Trophoblast cell (in vitro differentiated cells and primary cell): Measurements from ENCODE around the gene CD6.
A peak's percentile ranks its signal among the peaks of the same experiment; 100 is the strongest.

Experiments
- DNase-seq, 2 donors: peaks; one replicate each; pipeline ENCODE4 v3.0.0-alpha.2; 2016
- H2AFZ ChIP-seq: 2 replicates; pipeline ENCODE4 v1.6.1; 2013; ENCODE audit warnings: low read length, moderate library complexity, mild to moderate bottlenecking; ENCODE audit not compliant: insufficient read depth, poor library complexity
- H2AK5ac ChIP-seq: 2 replicates; pipeline ENCODE4 v1.6.1; 2013; ENCODE audit warnings: mild to moderate bottlenecking, low read length
- H2BK120ac ChIP-seq: 2 replicates; pipeline ENCODE4 v1.6.1; 2013; ENCODE audit warnings: low read length, mild to moderate bottlenecking, moderate library complexity; ENCODE audit not compliant: insufficient read depth, poor library complexity
- H2BK12ac ChIP-seq: 2 replicates; pipeline ENCODE4 v1.6.1; 2013; ENCODE audit warnings: mild to moderate bottlenecking, low read length, moderate library complexity
- H2BK5ac ChIP-seq: 2 replicates; pipeline ENCODE4 v1.6.1; 2013; ENCODE audit warnings: low read length, low read depth, moderate library complexity, mild to moderate bottlenecking; ENCODE audit not compliant: poor library complexity
- H3K14ac ChIP-seq: 2 replicates; pipeline ENCODE4 v1.6.1; 2013; ENCODE audit warnings: mild to moderate bottlenecking, low read length
- H3K18ac ChIP-seq: 2 replicates; pipeline ENCODE4 v1.6.1; 2013; ENCODE audit warnings: mild to moderate bottlenecking, low read length
- H3K23ac ChIP-seq: 2 replicates; pipeline ENCODE4 v1.6.1; 2013; ENCODE audit warnings: low read length
- H3K27ac ChIP-seq: 2 replicates; pipeline ENCODE4 v1.5.1; 2013; ENCODE audit warnings: low read depth, mild to moderate bottlenecking, inconsistent platforms, low read length, moderate library complexity
- H3K27me3 ChIP-seq: 2 replicates; pipeline ENCODE4 v1.6.1; 2013; ENCODE audit warnings: inconsistent platforms, mild to moderate bottlenecking, low read length, moderate library complexity; ENCODE audit not compliant: insufficient read depth
- H3K36me3 ChIP-seq, 2 experiments: 1 replicate in 1 of 2; 2 replicates in 1 of 2; pipeline ENCODE4 v1.6.1; 2013; ENCODE audit warnings: low read length in 2 of 2, mild to moderate bottlenecking in 2 of 2, moderate library complexity in 1 of 2; ENCODE audit not compliant: insufficient read depth in 2 of 2, control insufficient read depth in 1 of 2
- H3K4ac ChIP-seq: 2 replicates; pipeline ENCODE4 v1.6.1; 2013; ENCODE audit warnings: low read depth, mild to moderate bottlenecking, low read length, moderate library complexity
- H3K4me1 ChIP-seq, 2 experiments: 1 replicate in 1 of 2; 2 replicates in 1 of 2; pipeline ENCODE4 v1.6.1; 2013; ENCODE audit warnings: low read length in 2 of 2, mild to moderate bottlenecking in 2 of 2, moderate library complexity in 1 of 2; ENCODE audit not compliant: insufficient read depth in 2 of 2, control insufficient read depth in 1 of 2
- H3K4me2 ChIP-seq: 2 replicates; pipeline ENCODE4 v1.6.1; 2013; ENCODE audit warnings: inconsistent platforms, mild to moderate bottlenecking, low read length, moderate library complexity
- H3K4me3 ChIP-seq: 2 replicates; pipeline ENCODE4 v1.5.1; 2013; ENCODE audit warnings: mild to moderate bottlenecking, low read depth, low read length, inconsistent platforms
- H3K79me1 ChIP-seq: one replicate; pipeline ENCODE4 v1.6.1; 2013; ENCODE audit warnings: low read length
- H3K79me2 ChIP-seq: 2 replicates; pipeline ENCODE4 v1.6.1; 2013; ENCODE audit warnings: low read length, mild to moderate bottlenecking; ENCODE audit not compliant: control insufficient read depth, insufficient read depth, poor library complexity
- H3K9ac ChIP-seq: 2 replicates; pipeline ENCODE4 v1.6.1; 2013; ENCODE audit warnings: mild to moderate bottlenecking, low read length
- H3K9me3 ChIP-seq: 2 replicates; pipeline ENCODE4 v1.6.1; 2013; ENCODE audit warnings: low read depth, mild to moderate bottlenecking, control low read depth, inconsistent platforms, low read length; ENCODE audit not compliant: insufficient read depth
- H4K12ac ChIP-seq: 2 replicates; pipeline ENCODE4 v1.6.1; 2013; ENCODE audit warnings: low read depth, mild to moderate bottlenecking, low read length, moderate library complexity
- H4K8ac ChIP-seq: 2 replicates; pipeline ENCODE4 v1.6.1; 2013; ENCODE audit warnings: low read depth, mild to moderate bottlenecking, low read length, moderate library complexity
- H4K91ac ChIP-seq: one replicate; pipeline ENCODE4 v1.6.1; 2013; ENCODE audit warnings: low read depth, mild to moderate bottlenecking, low read length, moderate library complexity
- WGBS: extraction: QIAGEN DNeasy Blood & Tissue Kit; methylation state at CpG from one replicate; pipeline ENCODE4 v1.1.7; 2013; ENCODE audit warnings: missing lambda C conversion rate; ENCODE audit not compliant: insufficient read length, insufficient coverage; ENCODE audit errors: extremely low coverage; 5-methylcytosine and 5-hydroxymethylcytosine counted together

Gene CD6

DNA sequence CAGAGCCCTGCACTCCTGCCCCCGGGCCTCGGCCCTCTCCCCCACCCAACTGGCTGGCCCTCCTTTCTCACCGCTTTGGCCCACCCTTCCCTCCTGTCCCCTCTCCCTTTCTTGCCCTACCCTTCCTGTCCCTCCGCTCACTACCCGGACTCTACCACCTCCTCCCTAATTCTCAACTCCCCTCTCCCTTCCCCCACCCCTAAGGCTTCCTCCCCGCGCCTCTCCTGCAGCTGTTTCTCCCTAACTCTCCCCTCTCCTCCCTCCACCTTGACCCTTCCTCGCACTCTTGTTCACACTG, 19.9 kb upstream of the CD6 start:
- Histone ChIP-seq H2BK5ac (no peak overlapping the region), H3K27me3 (peaks cover 13% of the 10 kb centered on the region), H3K27ac (no peak overlapping the region), H2BK12ac (no peak overlapping the region), H3K9ac (no peak overlapping the region), H3K9me3 (peaks cover 3% of the 10 kb centered on the region), H3K4me2 (peak overlapping the region; percentile 55), H3K14ac (no peak overlapping the region), H3K4me1 (peaks cover 8 to 13% of the 10 kb centered on the region in 2 experiments), H2BK120ac (no peak overlapping the region), H3K79me2 (no peaks in the 10 kb centered on the region), H3K79me1 (peaks cover 3% of the 10 kb centered on the region), H2AFZ (no peak overlapping the region), H3K18ac (no peak overlapping the region), H3K23ac (no peak overlapping the region), H3K4ac (no peak overlapping the region), H3K4me3 (no peak overlapping the region), H3K36me3 (no peaks in the 10 kb centered on the region), H4K12ac (no peak overlapping the region), H4K91ac (no peak overlapping the region), H2AK5ac (no peak overlapping the region), H4K8ac (no peak overlapping the region)
- DNase-seq, result no peak
- WGBS, result no CpG with 5 or more reads among the region's 8 CpGs

DNA sequence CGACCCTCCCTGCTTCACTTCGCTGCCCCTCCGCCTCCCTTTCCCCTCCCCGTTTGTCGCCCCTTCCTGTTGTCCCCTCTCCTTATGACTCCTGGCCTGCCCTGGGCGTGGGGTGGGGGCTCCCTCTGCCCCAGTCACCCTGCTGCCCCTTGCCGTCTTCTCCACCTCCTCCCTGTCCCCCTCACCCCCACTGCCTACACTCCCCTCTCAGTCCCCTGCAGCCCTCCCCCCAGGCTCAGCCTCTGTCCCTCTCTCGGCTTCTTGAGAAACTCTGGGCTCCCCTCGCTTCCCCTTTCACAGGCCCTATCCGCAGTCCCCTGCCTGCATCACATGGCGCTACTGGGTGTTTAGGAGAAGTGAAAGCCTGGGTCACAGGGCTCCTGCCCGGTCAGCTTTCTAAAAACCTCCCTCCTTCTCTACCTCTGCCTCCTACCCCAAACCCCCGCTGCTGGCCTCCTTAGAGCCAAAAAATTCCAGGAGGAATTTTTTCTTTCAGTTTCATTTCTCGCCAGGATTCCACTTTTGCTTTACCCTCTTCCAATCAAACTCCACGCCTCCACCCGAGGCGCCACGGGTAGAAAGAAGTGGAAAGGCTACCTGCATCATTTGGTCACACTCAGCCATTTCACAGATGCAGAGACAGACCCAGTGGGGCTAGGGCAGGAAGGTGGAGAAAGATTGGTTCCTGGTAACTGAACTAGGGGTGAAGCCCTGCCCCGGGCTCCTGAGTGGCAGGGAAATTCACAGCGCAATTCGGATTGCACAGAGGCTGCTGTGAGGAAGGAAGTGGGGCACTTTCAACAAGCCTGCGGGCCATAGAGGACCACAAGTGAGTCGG, 19.4 kb upstream of the CD6 start, which contains the start of gene SLC15A3:
Gene SLC15A3, minus strand, starts transcription at position 273 of the 838 bp plus-strand sequence. CDS start 625 bp downstream, outside the sequence.
- H3K18ac ChIP-seq, result no peak within 1 kb of the TSS
- peaks cover 8 to 13% of the 10 kb centered on the region in 2 experiments for H3K4me1 ChIP-seq
- peaks cover 3% of the 10 kb centered on the region for H3K79me1 ChIP-seq
- no peak within 1 kb of the TSS for H2BK5ac ChIP-seq
- H4K12ac ChIP-seq, result no peak within 1 kb of the TSS
- no peak within 1 kb of the TSS for H3K9ac ChIP-seq
- no peak within 1 kb of the TSS for H4K8ac ChIP-seq
- no peak within 1 kb of the TSS for H3K14ac ChIP-seq
- peaks cover 13% of the 10 kb centered on the region for H3K27me3 ChIP-seq
- H4K91ac ChIP-seq, result no peak within 1 kb of the TSS
- no peak within 1 kb of the TSS for H3K27ac ChIP-seq
- no CpG with 5 or more reads among the region's 23 CpGs for WGBS
- peak; percentile 74 to 89 for DNase-seq
- H3K4me3 ChIP-seq, result peak within 1 kb of the TSS; percentile 50
- peak within 1 kb of the TSS; percentile 69 for H2AFZ ChIP-seq
- peaks cover 3% of the 10 kb centered on the region for H3K9me3 ChIP-seq
- no peak within 1 kb of the TSS for H2AK5ac ChIP-seq
- H2BK12ac ChIP-seq, result no peak within 1 kb of the TSS
- no peak within 1 kb of the TSS for H2BK120ac ChIP-seq
- peak within 1 kb of the TSS; percentile 55 for H3K4me2 ChIP-seq
- H3K4ac ChIP-seq, result no peak within 1 kb of the TSS
- no peaks in the 10 kb centered on the region for H3K79me2 ChIP-seq
- H3K36me3 ChIP-seq, result no peaks in the 10 kb centered on the region
- H3K23ac ChIP-seq, result no peak within 1 kb of the TSS

DNA sequence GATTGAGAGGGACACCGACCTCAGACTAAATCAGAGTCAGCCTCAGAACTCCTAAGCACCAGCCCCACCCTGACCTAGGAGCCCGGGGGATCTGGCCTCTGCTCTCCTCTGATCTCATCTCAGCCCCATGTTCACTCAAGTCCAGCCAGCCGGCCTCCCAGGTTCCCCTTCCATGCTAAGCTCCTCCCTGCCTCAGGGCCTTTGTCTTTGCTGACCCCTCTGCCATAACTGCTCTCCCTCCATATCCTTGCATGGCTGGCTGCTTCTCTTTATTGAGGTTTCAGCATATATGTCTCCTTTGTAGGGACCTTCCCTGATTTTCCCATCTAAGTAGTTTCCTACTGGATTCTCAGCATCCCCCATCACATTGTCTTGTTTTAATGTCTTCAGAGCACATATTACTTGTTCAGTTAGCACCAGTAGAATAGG, 18.7 kb upstream of the CD6 start:
- no peak overlapping the region for H2AFZ ChIP-seq
- no peak for DNase-seq
- H3K9ac ChIP-seq, result no peak overlapping the region
- no CpG with 5 or more reads among the region's 3 CpGs for WGBS
- H3K79me2 ChIP-seq, result no peaks in the 10 kb centered on the region
- H3K23ac ChIP-seq, result no peak overlapping the region
- no peak overlapping the region for H2BK120ac ChIP-seq
- no peak overlapping the region for H3K4ac ChIP-seq
- H3K4me1 ChIP-seq, result peaks cover 8 to 13% of the 10 kb centered on the region in 2 experiments
- H3K9me3 ChIP-seq, result peaks cover 3% of the 10 kb centered on the region
- H4K91ac ChIP-seq, result no peak overlapping the region
- H3K27ac ChIP-seq, result no peak overlapping the region
- H3K4me2 ChIP-seq, result no peak overlapping the region
- H4K12ac ChIP-seq, result no peak overlapping the region
- no peak overlapping the region for H2AK5ac ChIP-seq
- H2BK12ac ChIP-seq, result no peak overlapping the region
- H3K14ac ChIP-seq, result no peak overlapping the region
- no peak overlapping the region for H3K4me3 ChIP-seq
- H3K27me3 ChIP-seq, result peaks cover 13% of the 10 kb centered on the region
- H2BK5ac ChIP-seq, result no peak overlapping the region
- H3K18ac ChIP-seq, result no peak overlapping the region
- no peak overlapping the region for H4K8ac ChIP-seq
- peaks cover 3% of the 10 kb centered on the region for H3K79me1 ChIP-seq
- no peaks in the 10 kb centered on the region for H3K36me3 ChIP-seq

DNA sequence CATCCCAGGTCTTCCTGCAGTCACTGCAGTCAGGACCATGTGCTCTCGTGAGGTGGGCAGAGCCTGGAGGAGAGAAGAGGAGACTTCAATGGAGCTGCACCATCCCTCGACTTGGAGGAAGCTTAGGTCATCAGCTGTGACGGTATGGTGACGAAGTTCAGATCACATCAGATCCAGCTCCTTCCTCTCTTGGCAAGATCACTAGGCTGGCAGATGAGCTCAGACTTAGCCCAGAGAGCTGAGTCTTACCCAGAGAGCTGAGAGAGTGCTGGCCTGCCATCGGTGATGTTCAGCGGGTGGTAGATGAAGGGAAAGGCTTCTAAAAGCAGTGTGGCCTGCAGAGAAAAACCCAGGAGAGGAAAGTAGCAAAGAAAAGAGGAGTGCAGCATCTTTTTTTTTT, 17.7 kb upstream of the CD6 start:
- Histone ChIP-seq H3K79me1 (peaks cover 3% of the 10 kb centered on the region), H3K4ac (no peak overlapping the region), H3K14ac (no peak overlapping the region), H3K9me3 (peaks cover 3% of the 10 kb centered on the region), H3K4me2 (no peak overlapping the region), H2BK120ac (no peak overlapping the region), H2AK5ac (no peak overlapping the region), H3K36me3 (no peaks in the 10 kb centered on the region), H3K4me3 (no peak overlapping the region), H3K79me2 (no peaks in the 10 kb centered on the region), H2AFZ (no peak overlapping the region), H4K91ac (no peak overlapping the region), H4K12ac (no peak overlapping the region), H3K23ac (no peak overlapping the region), H2BK12ac (peak overlapping the region; percentile 6), H3K18ac (no peak overlapping the region), H3K9ac (no peak overlapping the region), H3K4me1 (peaks cover 8 to 13% of the 10 kb centered on the region in 2 experiments), H2BK5ac (no peak overlapping the region), H3K27me3 (peaks cover 13% of the 10 kb centered on the region), H4K8ac (no peak overlapping the region), H3K27ac (no peak overlapping the region)
- peak in 1 of 2 donors; percentile 54 for DNase-seq
- WGBS, result no CpG with 5 or more reads among the region's 6 CpGs
